Measurements from ENCODE around the gene PUSL1. TPM values are rescaled to one million over a fixed set of nuclear protein-coding genes. Genes with fewer than 3 reads are reported as not detected.

Gene PUSL1
- total and polyA plus RNA-seq, 2 of the 4 experiments (the other 2 are of a cell fraction): 10.9 to 33.0 TPM

- intact Hi-C loops (cut with micrococcal nuclease): no loop called here
- in situ Hi-C loops (cut with MboI; ENCODE audit: low sequenced_read_pairs): no loop called here
- no peak for TF ChIP-seq ELK1 (IDR thresholded peaks at IDR 0.05; ENCODE audit: borderline replicate concordance, low read depth, low read length)
- TF ChIP-seq POLR2A (IDR thresholded peaks at IDR 0.05; ENCODE audit: low read depth, low read length): no peak
- no peak for TF ChIP-seq USF2 (IDR thresholded peaks at IDR 0.05; ENCODE audit: low read depth, low read length)
- TF ChIP-seq MXI1 (IDR thresholded peaks at IDR 0.05; ENCODE audit: borderline replicate concordance, low read depth, low read length): no peak
- TF ChIP-seq MAFK (IDR thresholded peaks at IDR 0.05; ENCODE audit: low read depth, low read length): no peak
- TF ChIP-seq NFE2L2 (IDR thresholded peaks at IDR 0.05; ENCODE audit: low read depth, low read length): no peak
- Histone ChIP-seq H2BK15ac (ENCODE audit: low read depth, low read length) (no peak overlapping the region), H4K20me1 (ENCODE audit: insufficient read depth, low read length) (no peaks in the 10 kb centered on the region; the same call in 1 of the 2 replicates), H3K36me3 (ENCODE audit: control insufficient read depth, insufficient read depth, low read length) (no peaks in the 10 kb centered on the region), H3K9me1 (ENCODE audit: insufficient read depth, low read length) (peaks cover 4% of the 10 kb centered on the region; the same call in 1 of the 2 replicates), H4K5ac (ENCODE audit: low read depth, low read length) (no peak overlapping the region), H4K91ac (ENCODE audit: insufficient read depth, low read depth, low read length) (no peak overlapping the region), H3K79me1 (ENCODE audit: low read depth in 1 of 2, low read length in 2 of 2) (no peaks in the 10 kb centered on the region), H2AK5ac (ENCODE audit: low read depth, low read length) (no peak overlapping the region; the same call in 1 of the 2 replicates), H3K27me3 (ENCODE audit: control insufficient read depth, insufficient read depth, low read length) (no peaks in the 10 kb centered on the region), H4K8ac (ENCODE audit: low read depth in 2 of 2, low read length in 2 of 2) (no peak overlapping the region), H3K4ac (ENCODE audit: low read depth, low read length) (no peak overlapping the region), H2AFZ (replicated peaks; ENCODE audit: low read length, poor library complexity) (no peak overlapping the region), H3K4me2 (ENCODE audit: low read depth, low read length) (no peak overlapping the region), H3K23ac (ENCODE audit: low read depth, low read length) (no peak overlapping the region), H3K4me3 (ENCODE audit: insufficient read depth, low read depth, low read length) (no peak overlapping the region), H3K9me3 (ENCODE audit: control insufficient read depth, insufficient read depth, low read length) (no peaks in the 10 kb centered on the region), H3K56ac (ENCODE audit: extremely low read depth, insufficient read depth, low read length) (no peak overlapping the region), H3K9ac (ENCODE audit: low read depth, low read length) (no peak overlapping the region), H2BK20ac (ENCODE audit: low read depth, low read length) (no peak overlapping the region), H3K14ac (replicated peaks; ENCODE audit: low read depth, low read length) (no peak overlapping the region), H2AK9ac (replicated peaks; ENCODE audit: low read depth, low read length, poor library complexity) (peak overlapping the region; percentile 42), H2BK5ac (ENCODE audit: low read depth, low read length, poor library complexity, severe bottlenecking) (no peak overlapping the region), H3K18ac (ENCODE audit: low read depth, low read length) (no peak overlapping the region), H3K27ac (ENCODE audit: insufficient read depth, low read length) (no peak overlapping the region), H3K4me1 (ENCODE audit: control insufficient read depth, insufficient read depth, low read length) (peaks cover 6% of the 10 kb centered on the region; the same call in 1 of the 2 replicates), H2BK120ac (ENCODE audit: low read depth, low read length) (no peak overlapping the region)
- 93% methylated on average over 16 of the region's 32 CpGs; no CpG with 5 or more reads in 1 of the 2 experiments for WGBS, 2 experiments (ENCODE audit: extremely low coverage in 2 of 2, insufficient read length in 1 of 2)
- POLR2A ChIA-PET (ENCODE audit: unreplicated experiment): no interaction called here
- CTCF ChIA-PET: no interaction called here
- dilution Hi-C loops (cut with HindIII; ENCODE audit: low sequenced_read_pairs, unreplicated experiment): no loop called here
- no TSS peak for BruUV-seq (replicated peaks)
- DNase-seq (no peak), ATAC-seq (ENCODE audit: low read depth) (no peak)
These were observed 23.9 kb upstream of the PUSL1 start for GRCh38 chr1:1284221-1285101.
